ENCODE data around the gene PHF12. TPM values are rescaled to one million over a fixed set of nuclear protein-coding genes. Genes with fewer than 3 reads are reported as not detected.

Gene PHF12
- total and polyA plus RNA-seq, 2 experiments from 2014 or later: 19.7 to 41.0 TPM

DNA sequence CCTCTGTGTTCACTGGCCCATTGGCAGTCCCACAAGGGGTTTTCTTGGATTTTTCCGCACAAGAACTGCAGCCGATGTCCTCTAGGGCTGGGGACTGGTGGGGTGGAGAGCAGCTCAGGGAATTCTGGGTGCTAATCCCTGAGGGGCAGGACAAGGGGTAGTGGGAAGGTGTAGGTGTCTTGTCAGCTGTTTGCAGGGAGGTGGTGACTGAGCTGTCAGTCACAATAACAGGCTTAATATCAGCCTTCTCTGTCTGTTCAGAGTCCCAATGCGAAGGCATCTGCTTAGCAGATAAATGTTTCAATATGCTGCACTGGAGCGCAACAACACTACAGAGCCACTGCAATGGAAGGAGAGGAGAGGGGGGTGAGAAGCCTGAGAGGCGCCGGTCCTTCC, 38.4 kb downstream of the PHF12 start (continued):
- TF ChIP-seq ZNF462 (CRISPR knock-in tag; IDR thresholded peaks at IDR 0.05): no peak
- no peak for TF ChIP-seq STAT1 (IDR thresholded peaks at IDR 0.05; ENCODE audit: unreplicated experiment)
- TF ChIP-seq EZH2phosphoT487 (IDR thresholded peaks at IDR 0.05; ENCODE audit: unreplicated experiment): no peak
- TF ChIP-seq POLR2AphosphoS5 (IDR thresholded peaks at IDR 0.05; ENCODE audit: low read depth): no peak

DNA sequence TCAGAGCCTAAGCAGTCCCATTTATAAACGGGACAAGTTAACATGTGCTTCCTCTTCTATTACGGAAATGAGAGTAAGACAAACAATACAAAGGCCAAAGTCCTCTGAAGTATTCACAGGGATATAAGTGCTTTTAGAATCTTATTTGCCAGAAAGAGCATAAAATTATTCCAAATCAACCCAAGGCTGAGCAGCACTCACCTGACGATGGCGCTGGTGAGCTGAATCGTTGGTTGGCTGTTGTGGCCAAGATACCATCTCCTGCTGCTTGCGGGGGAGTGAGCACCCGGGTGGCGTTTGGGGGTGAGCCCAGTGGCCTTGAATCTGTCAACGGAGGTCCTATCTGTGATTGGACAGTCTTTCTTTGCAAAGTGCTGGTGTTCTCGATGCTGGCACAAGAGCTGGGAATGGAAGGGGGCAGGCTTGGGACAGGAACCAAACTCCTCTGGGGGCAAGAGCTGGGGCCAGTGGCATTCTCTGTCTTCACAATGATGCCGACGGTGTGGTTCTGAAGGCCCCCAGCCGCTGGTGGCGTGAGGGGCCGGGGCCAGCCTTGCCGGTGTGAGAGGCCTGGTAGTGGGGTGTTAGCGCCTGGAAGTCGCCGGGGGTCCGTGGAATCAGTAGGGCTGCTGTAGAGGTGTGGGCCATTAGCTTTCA, 38.9 kb downstream of the PHF12 start:
- Histone ChIP-seq H3K36me3 (ENCODE audit: insufficient read depth) (peaks cover 79% of the 10 kb centered on the region), H2AFZ (no peak overlapping the region), H4K20me1 (replicated peaks; ENCODE audit: insufficient read depth) (peaks cover 28% of the 10 kb centered on the region), H3K27me3 (ENCODE audit: insufficient read depth) (no peaks in the 10 kb centered on the region), H3K4me3 (no peak overlapping the region), H3K27ac (ENCODE audit: low read depth) (peak overlapping the region; percentile 72; the same call in 1 of the 2 replicates), H3K79me2 (replicated peaks; ENCODE audit: insufficient read depth) (peaks cover 15% of the 10 kb centered on the region; the same call in 1 of the 2 replicates), H3K4me1 (ENCODE audit: insufficient read depth) (peaks cover 22% of the 10 kb centered on the region), H3F3A (replicated peaks; ENCODE audit: low read depth) (peaks cover 86% of the 10 kb centered on the region), H3K9me2 (ENCODE audit: insufficient read depth) (no peaks in the 10 kb centered on the region), H3K4me2 (no peak overlapping the region)
- peak; percentile 51 for DNase-seq (ENCODE audit: low spot score)
- Mint-ChIP-seq H3K27ac (0 out of 2 replicates have a peak overlapping the region, but pooled peaks have one; percentile 9), H3K27me3 (ENCODE audit: insufficient read depth, low read depth, poor library complexity) (peaks cover 28% of the 10 kb centered on the region), H3K36me3 (ENCODE audit: low read depth) (peaks cover 97% of the 10 kb centered on the region), H3K9me3 (no peaks in the 10 kb centered on the region; the same call in 2 of the 3 replicates), H3K4me1 (peaks cover 26% of the 10 kb centered on the region), H3K4me3 (no peak overlapping the region)
- no peak for TF ChIP-seq REST (IDR thresholded peaks at IDR 0.05; ENCODE audit: unreplicated experiment)
- TF ChIP-seq EZH2 (IDR thresholded peaks at IDR 0.05; ENCODE audit: low read depth, unreplicated experiment): no peak
- TF ChIP-seq, protein P1, sequence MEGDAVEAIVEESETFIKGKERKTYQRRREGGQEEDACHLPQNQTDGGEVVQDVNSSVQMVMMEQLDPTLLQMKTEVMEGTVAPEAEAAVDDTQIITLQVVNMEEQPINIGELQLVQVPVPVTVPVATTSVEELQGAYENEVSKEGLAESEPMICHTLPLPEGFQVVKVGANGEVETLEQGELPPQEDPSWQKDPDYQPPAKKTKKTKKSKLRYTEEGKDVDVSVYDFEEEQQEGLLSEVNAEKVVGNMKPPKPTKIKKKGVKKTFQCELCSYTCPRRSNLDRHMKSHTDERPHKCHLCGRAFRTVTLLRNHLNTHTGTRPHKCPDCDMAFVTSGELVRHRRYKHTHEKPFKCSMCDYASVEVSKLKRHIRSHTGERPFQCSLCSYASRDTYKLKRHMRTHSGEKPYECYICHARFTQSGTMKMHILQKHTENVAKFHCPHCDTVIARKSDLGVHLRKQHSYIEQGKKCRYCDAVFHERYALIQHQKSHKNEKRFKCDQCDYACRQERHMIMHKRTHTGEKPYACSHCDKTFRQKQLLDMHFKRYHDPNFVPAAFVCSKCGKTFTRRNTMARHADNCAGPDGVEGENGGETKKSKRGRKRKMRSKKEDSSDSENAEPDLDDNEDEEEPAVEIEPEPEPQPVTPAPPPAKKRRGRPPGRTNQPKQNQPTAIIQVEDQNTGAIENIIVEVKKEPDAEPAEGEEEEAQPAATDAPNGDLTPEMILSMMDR (conservative IDR thresholded peaks at IDR 0.05; ENCODE audit: low read depth in 2 of 2): peak; percentile 60 to 62
- TF ChIP-seq EZH2phosphoT487 (IDR thresholded peaks at IDR 0.05; ENCODE audit: unreplicated experiment): no peak
- peak; percentile 43 for ATAC-seq

All from GM23338 (cell line).